Limb (tissue), 2 donors: ENCODE data around the gene MRGPRD.

ENCODE experiments used
- DNase-seq, 2 donors: peaks; one replicate each; pipeline ENCODE4 v3.0.0-alpha.2; 2016; ENCODE audit errors: extremely low spot score in 2 of 2

MRGPRD gene

DNA sequence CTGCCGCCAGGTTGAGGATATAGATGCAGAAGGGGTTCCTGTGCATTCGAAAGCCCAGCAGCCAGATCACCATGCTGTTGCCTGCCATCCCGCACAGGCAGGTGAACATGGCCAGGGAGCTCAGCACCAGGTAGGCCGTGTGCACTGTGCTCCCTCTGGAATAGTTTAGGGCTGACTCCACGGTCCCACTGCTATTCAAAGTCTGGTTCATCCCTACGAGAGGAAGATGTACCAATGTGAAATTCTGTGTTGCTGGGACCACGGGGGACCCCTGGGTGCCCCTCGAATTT is at the start of gene MRGPRD:
Gene MRGPRD (minus strand): TSS at position 211 of the 290 bp plus-strand sequence. CDS start 0 bp downstream, at position 211.
- no peak for DNase-seq

DNA sequence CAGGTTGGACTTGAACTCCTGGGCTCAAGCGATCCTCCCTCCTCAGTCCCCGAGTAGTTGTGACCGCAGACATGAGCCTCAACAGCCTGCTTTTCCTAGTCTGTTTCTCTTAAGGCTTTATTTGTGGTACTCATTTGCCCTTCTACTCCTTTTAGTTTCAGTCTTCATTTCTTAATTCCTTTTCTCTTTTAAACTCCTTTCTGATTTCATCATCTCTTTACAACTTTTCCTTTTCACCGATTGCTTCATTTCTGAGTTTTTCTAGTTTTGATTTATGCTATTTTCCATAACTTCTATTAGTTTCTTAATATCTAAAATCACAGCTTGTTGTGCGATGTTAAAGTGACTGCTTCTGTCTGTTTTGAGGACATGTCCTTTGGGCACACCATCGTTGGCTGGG is 49.5 kb upstream of the MRGPRD start:
- no peak for DNase-seq

GRCh38 chr11:69027704-69028372 is 47.1 kb upstream of the MRGPRD start:
- DNase-seq: no peak

DNA sequence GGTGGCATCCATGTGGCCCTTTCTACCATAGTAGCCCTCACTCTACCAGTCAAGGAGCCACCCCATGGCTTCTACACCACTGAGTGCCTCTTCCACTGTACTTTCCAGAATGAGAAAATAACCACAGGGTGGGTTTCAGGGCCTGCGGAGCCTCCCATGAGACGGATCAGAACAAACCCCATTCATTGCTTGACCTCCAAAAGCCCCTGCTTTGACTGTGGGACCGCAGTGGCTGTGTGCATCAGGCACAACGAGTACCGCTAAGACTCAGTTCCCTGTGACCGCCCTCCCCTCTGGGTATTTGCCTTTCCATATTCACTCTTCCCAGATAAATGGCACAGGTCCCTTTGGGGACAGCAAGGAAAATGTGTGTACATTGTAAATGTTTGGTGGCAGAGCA is 43.7 kb upstream of the MRGPRD start:
- DNase-seq: no peak

DNA sequence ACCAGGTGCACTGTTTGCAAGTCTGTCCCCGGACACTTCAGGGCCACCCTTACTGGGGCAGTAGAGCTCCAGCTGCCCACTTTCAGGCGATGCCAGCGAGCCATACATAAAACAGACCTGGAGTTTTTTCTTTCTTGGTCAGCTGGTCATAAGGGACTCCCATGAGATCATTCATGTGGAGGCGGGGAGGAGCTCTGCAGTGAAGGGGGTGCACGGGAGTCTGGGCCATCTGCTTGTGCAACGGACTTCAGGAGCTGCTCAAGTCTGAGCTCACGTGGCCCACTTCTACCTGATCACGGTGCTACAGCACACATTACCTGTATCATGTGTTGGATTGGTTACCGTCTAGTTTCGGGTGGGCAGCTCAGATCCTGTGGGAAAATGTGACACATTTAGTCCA is 41.5 kb upstream of the MRGPRD start:
- DNase-seq: no peak

- DNase-seq: no peak
Measured at GRCh38 chr11:69018924-69019323, 38.1 kb upstream of the MRGPRD start.

- DNase-seq: no peak
Measured at GRCh38 chr11:69017951-69018350, 37.2 kb upstream of the MRGPRD start.

GRCh38 chr11:69014898-69015549 is 34.2 kb upstream of the MRGPRD start:
- DNase-seq: no peak

DNA sequence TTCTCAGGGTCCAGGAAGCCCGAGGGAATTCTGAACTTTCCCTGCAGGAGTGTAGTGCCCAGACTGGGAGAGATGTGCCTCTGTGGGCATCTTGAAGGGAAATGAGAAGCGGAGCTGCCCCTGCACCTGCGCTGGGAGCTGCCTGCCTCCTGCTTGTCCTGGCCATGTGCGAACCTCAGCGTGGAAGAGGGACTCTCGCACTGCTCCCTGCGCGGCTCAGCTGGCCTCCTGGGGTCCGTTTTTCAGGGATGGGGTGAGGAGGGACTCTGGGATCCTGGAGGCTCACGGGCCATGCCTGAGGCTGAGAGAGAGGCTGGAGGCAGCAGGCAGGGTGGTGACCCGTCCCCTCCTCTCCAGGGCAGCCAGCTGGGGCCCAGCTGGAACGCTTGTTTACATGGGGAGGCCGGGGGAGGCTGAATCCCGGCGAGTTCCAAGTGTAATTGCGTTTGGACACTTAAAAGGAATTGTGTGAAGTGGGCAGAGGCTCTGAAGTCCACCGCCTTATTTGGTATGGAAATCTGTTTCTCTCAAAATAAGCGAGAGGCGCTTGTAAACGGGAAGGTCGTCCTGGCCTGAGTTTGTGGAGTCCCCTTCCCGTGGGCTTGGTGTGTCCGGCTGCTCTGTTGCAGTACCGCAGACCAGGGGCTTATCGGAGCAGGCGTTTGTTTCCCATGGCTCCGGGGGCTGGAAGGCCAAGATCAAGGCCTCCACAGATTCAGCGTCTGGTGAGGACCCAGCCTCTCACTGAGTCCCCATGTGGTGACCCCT is 33.5 kb upstream of the MRGPRD start:
- DNase-seq: peak in 1 of 2 donors; percentile 56

DNA sequence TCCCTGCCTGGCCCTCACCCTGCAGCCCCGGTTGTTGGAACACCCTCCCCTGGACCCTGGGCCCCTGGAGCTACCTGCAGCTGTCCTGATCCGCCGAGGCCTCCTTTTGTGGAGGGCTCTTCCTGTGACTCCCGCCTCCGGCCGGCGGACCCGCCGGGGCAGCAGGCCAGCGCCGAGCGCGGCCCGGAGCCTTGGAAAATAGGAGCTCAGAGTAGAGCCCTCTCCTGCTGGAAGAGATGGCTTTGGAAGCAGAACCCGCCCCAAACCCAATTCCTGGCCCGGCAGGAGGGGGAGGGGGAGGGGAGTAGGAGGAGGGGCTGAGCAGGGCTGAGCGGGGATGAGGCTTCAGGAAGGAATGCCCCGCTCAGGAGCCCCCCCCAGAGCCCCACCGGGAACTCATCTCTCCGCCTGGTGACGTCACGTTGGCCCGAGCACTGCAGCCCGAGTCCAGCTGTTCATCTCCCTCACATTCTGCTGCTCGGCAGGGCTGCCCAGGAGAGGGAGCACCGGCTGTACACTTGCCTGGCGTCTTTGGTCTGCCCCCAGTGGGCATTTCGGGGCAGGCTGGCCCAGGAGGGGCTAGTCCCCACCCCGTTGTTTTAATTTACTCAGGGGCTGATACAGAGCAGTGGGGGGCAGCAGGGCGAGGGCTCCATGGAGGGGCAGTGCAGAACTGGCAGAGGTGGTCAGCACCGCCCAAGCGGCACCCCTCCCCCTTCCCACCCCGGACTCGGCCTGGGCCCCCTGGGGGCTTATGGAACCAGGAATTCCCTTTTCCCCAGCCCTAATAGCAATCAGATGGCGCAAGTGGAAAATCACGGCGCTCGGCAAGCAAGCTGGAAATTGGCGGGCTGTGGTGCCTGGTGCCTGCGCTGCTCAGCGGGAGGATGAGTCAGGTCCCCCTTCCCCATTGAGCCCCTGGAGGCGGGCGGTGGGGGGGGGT is 32.5 kb upstream of the MRGPRD start, which contains the start of gene MRGPRF:
Gene MRGPRF (minus strand): TSS at position 238 of the 943 bp plus-strand sequence. CDS start 3,345 bp downstream, outside the sequence.
- peak; percentile 85 to 87 for DNase-seq

GRCh38 chr11:69012092-69013008 is 31.6 kb upstream of the MRGPRD start:
- DNase-seq: no peak

DNA sequence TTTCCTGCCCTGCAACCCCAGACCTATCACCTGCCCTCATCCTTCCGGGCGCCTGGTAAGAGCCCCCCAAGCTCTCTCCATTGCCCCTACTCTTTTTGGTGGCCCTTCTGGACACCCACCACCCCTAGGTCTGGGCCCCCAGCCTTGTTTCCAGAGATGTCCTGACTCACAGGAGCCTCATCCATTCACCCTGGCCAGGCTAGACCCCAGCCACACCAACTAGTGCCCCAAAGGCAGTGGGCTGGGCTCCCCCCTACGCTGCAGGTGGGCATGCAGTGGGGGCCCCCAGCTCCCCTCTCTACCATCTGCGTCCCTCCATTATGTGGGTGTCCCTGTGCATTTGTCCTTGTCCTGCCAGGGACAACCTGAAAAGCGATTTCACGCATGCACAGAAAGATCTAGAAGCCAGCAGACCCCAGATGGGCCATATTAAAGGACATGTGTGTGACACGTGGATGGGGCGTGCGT is 30.9 kb upstream of the MRGPRD start:
- DNase-seq: no peak

GRCh38 chr11:69010964-69011623 is 30.3 kb upstream of the MRGPRD start:
- DNase-seq: peak; percentile 84 to 86

GRCh38 chr11:69010361-69010891 is 29.6 kb upstream of the MRGPRD start:
- no peak for DNase-seq

GRCh38 chr11:69009441-69010211 is 28.8 kb upstream of the MRGPRD start:
- DNase-seq: peak in 1 of 2 donors; percentile 71

- DNase-seq: peak in 1 of 2 donors; percentile 64
Measured at GRCh38 chr11:69008737-69009440, 28.1 kb upstream of the MRGPRD start.

- no peak for DNase-seq
Measured at GRCh38 chr11:69007975-69008381, 27.2 kb upstream of the MRGPRD start.

- DNase-seq: no peak
Measured at GRCh38 chr11:69006816-69007215, 26.0 kb upstream of the MRGPRD start.
